Calu3 (cell line): ENCODE measurements around the gene RASL11A. TPM values are rescaled to one million over a fixed set of nuclear protein-coding genes. Genes with fewer than 3 reads are reported as not detected.
"Not testable (repeated sequence)": the region's sequence is repeated elsewhere in the genome, so short reads cannot be mapped to it uniquely, and the experiment has no call there.

Source experiments
- BruUV-seq: library from RNA; stranded (reverse); fragments of 400-500 nt; replicated peaks from 2 replicates; lab custom pipeline; 2021; lab: Mats Ljungman, UMichigan
- CTCF ChIA-PET: fragments of 300-600 bp; sonication (Branson Sonifier 250); formaldehyde crosslinking; loops from one replicate; lab custom pipeline; 2022; ENCODE audit warnings: antibody characterized with exemption; lab: Charles Lee
- DNase-seq: peaks from one replicate; pipeline ENCODE4 v3.0.0; 2022
- H3K27ac Mint-ChIP-seq: one replicate; pipeline ENCODE4 v1.8.0; 2022; ENCODE audit warnings: mixed read lengths; ENCODE audit not compliant: unreplicated experiment
- H3K27me3 Mint-ChIP-seq: one replicate; pipeline ENCODE4 v1.8.0; 2022; ENCODE audit warnings: mixed read lengths; ENCODE audit not compliant: unreplicated experiment
- H3K36me3 Mint-ChIP-seq: one replicate; pipeline ENCODE4 v1.8.0; 2022; ENCODE audit warnings: mild to moderate bottlenecking, moderate library complexity, mixed read lengths; ENCODE audit not compliant: insufficient read depth, unreplicated experiment
- H3K4me1 Mint-ChIP-seq: one replicate; pipeline ENCODE4 v1.8.0; 2022; ENCODE audit warnings: mild to moderate bottlenecking, low read depth, mixed read lengths; ENCODE audit not compliant: unreplicated experiment
- H3K4me3 Mint-ChIP-seq: one replicate; pipeline ENCODE4 v1.8.0; 2022; ENCODE audit warnings: mild to moderate bottlenecking, low read depth, moderate library complexity, mixed read lengths; ENCODE audit not compliant: unreplicated experiment
- H3K9me3 Mint-ChIP-seq: one replicate; pipeline ENCODE4 v1.8.0; 2022; ENCODE audit warnings: low read depth, mixed read lengths; ENCODE audit not compliant: unreplicated experiment
- CTCF ChIP-seq: fragments of 200-600 bp; IDR thresholded peaks from one replicate; pipeline ENCODE4 v1.8.0; 2022; ENCODE audit warnings: antibody characterized with exemption; ENCODE audit not compliant: unreplicated experiment
- intact Hi-C: fragments of 100-400 bp; cut with micrococcal nuclease; formaldehyde crosslinking; loops from one replicate; pipeline ENCODE4 v1.10.0; 2022; ENCODE audit not compliant: unreplicated experiment
- total RNA-seq: library from RNA; stranded (reverse); gene quantifications from 2 replicates; pipeline ENCODE4 v1.2.3, GENCODE V29; 2022

RASL11A gene
- total RNA-seq, 1 experiment from 2014 or later = 1.3 TPM

GRCh38 chr13:27296496-27296895 is 25.9 kb downstream of the RASL11A start:
- Mint-ChIP-seq H3K9me3 (no peaks in the 10 kb centered on the region), H3K36me3 (no peaks in the 10 kb centered on the region), H3K4me3 (no peak overlapping the region), H3K4me1 (no peaks in the 10 kb centered on the region), H3K27me3 (peaks cover 65% of the 10 kb centered on the region), H3K27ac (no peak overlapping the region)
- TF ChIP-seq CTCF = no peak
- BruUV-seq = no TSS peak
- DNase-seq = no peak
- CTCF ChIA-PET = interaction anchor here (0.6 to 1.2 kb wide), 2 partner anchors 19 to 43 kb away, joined by 4 read pairs; no protein-coding TSS in a partner anchor
- intact Hi-C loops = no loop called here

GRCh38 chr13:27298849-27299248 is 28.2 kb downstream of the RASL11A start:
- TF ChIP-seq CTCF = no peak
- no peak overlapping the region for H3K4me3 Mint-ChIP-seq
- H3K4me1 Mint-ChIP-seq = no peaks in the 10 kb centered on the region
- no peaks in the 10 kb centered on the region for H3K9me3 Mint-ChIP-seq
- DNase-seq = no peak
- no TSS peak for BruUV-seq
- intact Hi-C loops = no loop called here
- no peak overlapping the region for H3K27ac Mint-ChIP-seq
- peaks cover 52% of the 10 kb centered on the region for H3K27me3 Mint-ChIP-seq
- no peaks in the 10 kb centered on the region for H3K36me3 Mint-ChIP-seq
- CTCF ChIA-PET = no interaction called here

GRCh38 chr13:27300406-27300805 is 29.8 kb downstream of the RASL11A start:
- BruUV-seq, H3K4me1 Mint-ChIP-seq, CTCF ChIA-PET, intact Hi-C loops, H3K4me3 Mint-ChIP-seq, H3K9me3 Mint-ChIP-seq, H3K36me3 Mint-ChIP-seq, H3K27ac Mint-ChIP-seq, DNase-seq: not testable (repeated sequence)
- H3K27me3 Mint-ChIP-seq = peaks cover 36% of the 10 kb centered on the region

- H3K4me1 Mint-ChIP-seq = no peaks in the 10 kb centered on the region
- no peak for DNase-seq
- TF ChIP-seq CTCF = no peak
- H3K27me3 Mint-ChIP-seq = peaks cover 30% of the 10 kb centered on the region
- no peaks in the 10 kb centered on the region for H3K36me3 Mint-ChIP-seq
- no peak overlapping the region for H3K27ac Mint-ChIP-seq
- H3K9me3 Mint-ChIP-seq = no peaks in the 10 kb centered on the region
- no peak overlapping the region for H3K4me3 Mint-ChIP-seq
- BruUV-seq = no TSS peak
- intact Hi-C loops = no loop called here
- CTCF ChIA-PET = no interaction called here
Observed at GRCh38 chr13:27300941-27301586, 30.4 kb downstream of the RASL11A start.

- H3K27me3 Mint-ChIP-seq = peaks cover 14% of the 10 kb centered on the region
- H3K27ac Mint-ChIP-seq = no peak overlapping the region
- TF ChIP-seq CTCF = no peak
Observed at GRCh38 chr13:27302643-27303262, 32.1 kb downstream of the RASL11A start.

More at GRCh38 chr13:27302643-27303262, 32.1 kb downstream of the RASL11A start:
- Mint-ChIP-seq H3K9me3 (no peaks in the 10 kb centered on the region), H3K36me3 (no peaks in the 10 kb centered on the region), H3K4me3 (no peak overlapping the region), H3K4me1 (no peaks in the 10 kb centered on the region)
- intact Hi-C loops = no loop called here
- no peak for DNase-seq
- CTCF ChIA-PET = no interaction called here
- BruUV-seq = no TSS peak
